ENCODE measurements around the gene ST7.

The ST7 gene

GRCh38 chr7:117202511-117202910, 249.2 kb downstream of the ST7 start:
- DNase-seq (ENCODE audit: low read depth, low spot score), result no peak
- Histone ChIP-seq H3K27me3 (ENCODE audit: insufficient read depth, insufficient read length) (no peaks in the 10 kb centered on the region), H3K4me3 (ENCODE audit: insufficient read length, low read depth) (no peak overlapping the region), H3K4me1 (ENCODE audit: insufficient read depth, insufficient read length) (no peaks in the 10 kb centered on the region), H3K36me3 (ENCODE audit: insufficient read depth, insufficient read length, low read length) (no peaks in the 10 kb centered on the region), H3K9me3 (ENCODE audit: insufficient read depth, low read length) (no peaks in the 10 kb centered on the region), H3K9ac (ENCODE audit: insufficient read length, low read depth) (no peak overlapping the region)
- TF ChIP-seq YY1 (IDR thresholded peaks at IDR 0.05; ENCODE audit: insufficient read depth, insufficient read length) (no peak), SUZ12 (IDR thresholded peaks at IDR 0.05; ENCODE audit: extremely low read depth, insufficient read depth, insufficient read length) (no peak), ZNF274 (IDR thresholded peaks at IDR 0.05; ENCODE audit: low read depth, low read length) (no peak)

GRCh38 chr7:117203205-117203604, 249.9 kb downstream of the ST7 start:
- no peak for DNase-seq (ENCODE audit: low read depth, low spot score)

GRCh38 chr7:117205873-117206272, 252.6 kb downstream of the ST7 start:
- no peaks in the 10 kb centered on the region for H3K27me3 ChIP-seq (ENCODE audit: insufficient read depth, insufficient read length)
- DNase-seq (ENCODE audit: low read depth, low spot score), result no peak
- H3K4me1 ChIP-seq (ENCODE audit: insufficient read depth, insufficient read length), result no peaks in the 10 kb centered on the region
- no peak overlapping the region for H3K9ac ChIP-seq (ENCODE audit: insufficient read length, low read depth)
- H3K36me3 ChIP-seq (ENCODE audit: insufficient read depth, insufficient read length, low read length), result peaks cover 5% of the 10 kb centered on the region
- no peaks in the 10 kb centered on the region for H3K9me3 ChIP-seq (ENCODE audit: insufficient read depth, low read length)
- no peak overlapping the region for H3K4me3 ChIP-seq (ENCODE audit: insufficient read length, low read depth)
- TF ChIP-seq SUZ12 (IDR thresholded peaks at IDR 0.05; ENCODE audit: extremely low read depth, insufficient read depth, insufficient read length), result no peak
- no peak for TF ChIP-seq YY1 (IDR thresholded peaks at IDR 0.05; ENCODE audit: insufficient read depth, insufficient read length)
- TF ChIP-seq ZNF274 (IDR thresholded peaks at IDR 0.05; ENCODE audit: low read depth, low read length), result no peak

More at GRCh38 chr7:117203205-117203604, 249.9 kb downstream of the ST7 start:
- Histone ChIP-seq H3K4me3 (ENCODE audit: insufficient read length, low read depth) (no peak overlapping the region), H3K36me3 (ENCODE audit: insufficient read depth, insufficient read length, low read length) (no peaks in the 10 kb centered on the region), H3K4me1 (ENCODE audit: insufficient read depth, insufficient read length) (no peaks in the 10 kb centered on the region), H3K9me3 (ENCODE audit: insufficient read depth, low read length) (no peaks in the 10 kb centered on the region), H3K9ac (ENCODE audit: insufficient read length, low read depth) (no peak overlapping the region), H3K27me3 (ENCODE audit: insufficient read depth, insufficient read length) (no peaks in the 10 kb centered on the region)
- TF ChIP-seq SUZ12 (IDR thresholded peaks at IDR 0.05; ENCODE audit: extremely low read depth, insufficient read depth, insufficient read length), result no peak
- no peak for TF ChIP-seq ZNF274 (IDR thresholded peaks at IDR 0.05; ENCODE audit: low read depth, low read length)
- no peak for TF ChIP-seq YY1 (IDR thresholded peaks at IDR 0.05; ENCODE audit: insufficient read depth, insufficient read length)

- Histone ChIP-seq H3K36me3 (ENCODE audit: insufficient read depth, insufficient read length, low read length) (peaks cover 5% of the 10 kb centered on the region), H3K27me3 (ENCODE audit: insufficient read depth, insufficient read length) (no peaks in the 10 kb centered on the region), H3K9ac (ENCODE audit: insufficient read length, low read depth) (no peak overlapping the region), H3K4me3 (ENCODE audit: insufficient read length, low read depth) (no peak overlapping the region), H3K4me1 (ENCODE audit: insufficient read depth, insufficient read length) (no peaks in the 10 kb centered on the region), H3K9me3 (ENCODE audit: insufficient read depth, low read length) (no peaks in the 10 kb centered on the region)
- no peak for DNase-seq (ENCODE audit: low read depth, low spot score)
- TF ChIP-seq SUZ12 (IDR thresholded peaks at IDR 0.05; ENCODE audit: extremely low read depth, insufficient read depth, insufficient read length), result no peak
- TF ChIP-seq ZNF274 (IDR thresholded peaks at IDR 0.05; ENCODE audit: low read depth, low read length), result no peak
- no peak for TF ChIP-seq YY1 (IDR thresholded peaks at IDR 0.05; ENCODE audit: insufficient read depth, insufficient read length)
Measured at GRCh38 chr7:117208257-117208656, 255.0 kb downstream of the ST7 start.

- Histone ChIP-seq H3K9me3 (ENCODE audit: insufficient read depth, low read length) (no peaks in the 10 kb centered on the region), H3K4me3 (ENCODE audit: insufficient read length, low read depth) (no peak overlapping the region), H3K27me3 (ENCODE audit: insufficient read depth, insufficient read length) (no peaks in the 10 kb centered on the region), H3K9ac (ENCODE audit: insufficient read length, low read depth) (no peak overlapping the region), H3K4me1 (ENCODE audit: insufficient read depth, insufficient read length) (no peaks in the 10 kb centered on the region), H3K36me3 (ENCODE audit: insufficient read depth, insufficient read length, low read length) (peaks cover 5% of the 10 kb centered on the region)
- no peak for DNase-seq (ENCODE audit: low read depth, low spot score)
- TF ChIP-seq YY1 (IDR thresholded peaks at IDR 0.05; ENCODE audit: insufficient read depth, insufficient read length) (no peak), SUZ12 (IDR thresholded peaks at IDR 0.05; ENCODE audit: extremely low read depth, insufficient read depth, insufficient read length) (no peak), ZNF274 (IDR thresholded peaks at IDR 0.05; ENCODE audit: low read depth, low read length) (no peak)
Measured at GRCh38 chr7:117210397-117210796, 257.1 kb downstream of the ST7 start.

- no peak for DNase-seq (ENCODE audit: low read depth, low spot score)
- TF ChIP-seq YY1 (IDR thresholded peaks at IDR 0.05; ENCODE audit: insufficient read depth, insufficient read length), result no peak
- TF ChIP-seq ZNF274 (IDR thresholded peaks at IDR 0.05; ENCODE audit: low read depth, low read length), result no peak
- no peak for TF ChIP-seq SUZ12 (IDR thresholded peaks at IDR 0.05; ENCODE audit: extremely low read depth, insufficient read depth, insufficient read length)
- no peak overlapping the region for H3K4me3 ChIP-seq (ENCODE audit: insufficient read length, low read depth)
- H3K4me1 ChIP-seq (ENCODE audit: insufficient read depth, insufficient read length), result no peaks in the 10 kb centered on the region
- H3K27me3 ChIP-seq (ENCODE audit: insufficient read depth, insufficient read length), result no peaks in the 10 kb centered on the region
- H3K9me3 ChIP-seq (ENCODE audit: insufficient read depth, low read length), result no peaks in the 10 kb centered on the region
- H3K9ac ChIP-seq (ENCODE audit: insufficient read length, low read depth), result no peak overlapping the region
- peaks cover 5% of the 10 kb centered on the region for H3K36me3 ChIP-seq (ENCODE audit: insufficient read depth, insufficient read length, low read length)
Measured at GRCh38 chr7:117210908-117211307, 257.6 kb downstream of the ST7 start.

- Histone ChIP-seq H3K4me1 (ENCODE audit: insufficient read depth, insufficient read length) (no peaks in the 10 kb centered on the region), H3K9ac (ENCODE audit: insufficient read length, low read depth) (no peak overlapping the region), H3K27me3 (ENCODE audit: insufficient read depth, insufficient read length) (no peaks in the 10 kb centered on the region), H3K4me3 (ENCODE audit: insufficient read length, low read depth) (no peak overlapping the region), H3K36me3 (ENCODE audit: insufficient read depth, insufficient read length, low read length) (peaks cover 5% of the 10 kb centered on the region), H3K9me3 (ENCODE audit: insufficient read depth, low read length) (no peaks in the 10 kb centered on the region)
- no peak for DNase-seq (ENCODE audit: low read depth, low spot score)
- no peak for TF ChIP-seq SUZ12 (IDR thresholded peaks at IDR 0.05; ENCODE audit: extremely low read depth, insufficient read depth, insufficient read length)
- TF ChIP-seq YY1 (IDR thresholded peaks at IDR 0.05; ENCODE audit: insufficient read depth, insufficient read length), result no peak
- no peak for TF ChIP-seq ZNF274 (IDR thresholded peaks at IDR 0.05; ENCODE audit: low read depth, low read length)
Measured at GRCh38 chr7:117211614-117212013, 258.3 kb downstream of the ST7 start.
